GM21528 (cell line): ENCODE results near the gene FILIP1L.

Source experiments
- ATAC-seq: cut with Tn5 transposase; IDR thresholded peaks from one replicate; pipeline ENCODE4 v1.9.1; 2021; ENCODE audit warnings: mild to moderate bottlenecking, moderate library complexity; ENCODE audit not compliant: unreplicated experiment, low FRiP score

Gene FILIP1L

DNA sequence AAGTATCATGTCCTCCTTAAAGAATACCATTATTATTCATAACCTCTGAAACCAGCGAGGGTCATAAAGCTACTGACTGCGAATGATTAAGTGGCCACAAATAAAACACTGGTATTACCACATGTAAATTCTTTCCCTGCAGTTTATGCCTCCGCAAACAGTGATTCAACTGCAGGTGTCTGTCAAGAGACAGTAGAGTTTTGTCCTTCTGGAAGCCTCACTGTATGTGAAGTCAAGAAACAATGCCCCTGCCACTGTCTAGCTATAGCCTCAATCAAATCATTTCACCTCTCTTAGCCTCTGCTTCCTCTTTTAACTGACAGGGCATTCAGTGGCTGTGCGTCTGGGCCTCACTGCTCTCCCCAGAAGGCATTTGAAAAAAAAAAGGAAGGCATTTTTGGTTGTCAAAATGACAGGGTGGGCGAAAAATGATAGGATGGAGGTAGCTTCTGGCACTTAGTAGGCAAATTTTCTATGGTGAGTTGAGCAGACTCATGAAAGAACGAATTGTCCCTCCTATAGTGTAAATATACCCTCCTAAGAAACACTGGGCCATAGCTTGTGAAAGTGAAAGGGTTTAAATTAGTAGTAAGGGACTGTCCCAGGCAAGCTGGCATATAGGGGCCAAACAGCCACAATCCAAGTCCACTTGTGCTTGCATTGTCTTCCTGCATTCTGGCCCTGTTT, 66.7 kb downstream of the FILIP1L start:
- ATAC-seq: peak; percentile 75

DNA sequence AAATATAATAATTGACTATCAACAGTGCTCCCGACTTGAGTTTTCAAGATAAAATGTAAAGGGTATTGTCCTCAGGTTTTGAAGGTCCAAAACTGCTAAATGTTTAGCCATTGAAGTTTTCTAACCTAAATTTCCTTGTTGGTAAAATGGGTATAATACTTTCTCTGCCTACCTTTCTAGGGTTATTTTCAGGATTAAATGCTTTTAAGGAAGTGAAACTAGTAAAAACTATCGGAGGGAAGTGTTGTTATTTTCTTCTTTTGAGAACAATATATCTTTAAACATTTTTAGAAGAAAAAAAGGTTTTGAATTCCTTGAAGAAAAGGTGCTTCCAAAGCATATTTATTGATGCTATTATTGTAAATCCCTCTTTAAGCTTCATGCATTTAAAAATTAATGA, 67.3 kb downstream of the FILIP1L start:
- ATAC-seq: no peak

DNA sequence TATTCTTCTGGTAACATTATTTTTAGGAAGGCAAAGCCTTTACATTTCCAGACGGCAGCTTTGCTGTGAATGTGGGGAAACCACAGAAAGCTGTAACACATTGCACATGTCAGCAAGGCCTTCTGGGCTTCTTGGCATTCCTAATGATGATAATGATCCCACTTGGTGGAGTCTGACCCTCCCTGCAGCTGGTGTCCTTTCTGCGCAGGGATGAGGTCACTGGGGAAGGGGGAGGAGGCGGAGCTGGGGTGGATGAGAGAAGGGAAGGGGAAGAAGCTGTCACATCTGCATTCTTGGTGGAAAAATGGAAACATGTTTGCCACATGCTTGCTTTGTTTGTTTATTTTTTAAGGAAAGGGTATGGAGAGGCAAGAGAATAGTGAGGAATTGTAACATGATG, 68.6 kb downstream of the FILIP1L start:
- ATAC-seq: no peak

DNA sequence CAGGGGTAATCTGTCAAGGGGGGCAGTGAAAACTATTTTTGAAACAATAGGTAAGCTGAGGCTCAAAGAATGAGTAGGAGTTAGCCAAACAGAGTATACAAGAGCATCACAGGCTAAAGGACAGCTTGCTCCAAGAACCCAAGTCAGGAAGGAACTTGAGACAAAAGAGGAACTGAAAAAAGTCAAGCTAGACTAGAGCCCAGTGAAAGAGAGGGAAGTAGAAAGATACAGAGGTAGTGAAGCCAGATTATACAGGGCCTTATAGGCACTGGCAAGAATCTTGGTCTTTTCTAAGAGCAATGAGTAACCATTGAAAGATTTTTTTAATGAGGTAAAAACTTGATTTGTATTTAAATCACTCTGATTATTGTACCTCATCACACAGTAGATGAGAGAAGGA, 69.9 kb downstream of the FILIP1L start:
- peak; percentile 79 for ATAC-seq

DNA sequence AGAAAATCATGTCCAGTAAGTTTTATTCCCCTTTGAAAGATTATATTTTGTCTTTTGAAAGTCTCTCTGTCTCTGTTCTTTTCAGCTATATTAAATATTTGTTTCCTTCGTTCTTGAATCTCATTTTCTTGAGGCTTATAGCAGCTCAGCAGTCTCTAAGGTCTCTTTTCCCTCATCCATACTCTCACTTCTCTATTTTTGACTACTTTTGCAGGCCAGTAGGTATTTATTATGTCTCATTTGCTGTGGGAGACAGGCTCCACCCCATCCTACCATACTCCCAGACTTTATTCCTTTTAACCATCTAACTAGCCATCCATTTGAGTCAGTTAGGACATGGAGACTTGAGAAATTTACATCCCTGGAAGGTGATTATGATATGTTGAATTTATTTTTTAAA, 71.0 kb downstream of the FILIP1L start:
- ATAC-seq: no peak

DNA sequence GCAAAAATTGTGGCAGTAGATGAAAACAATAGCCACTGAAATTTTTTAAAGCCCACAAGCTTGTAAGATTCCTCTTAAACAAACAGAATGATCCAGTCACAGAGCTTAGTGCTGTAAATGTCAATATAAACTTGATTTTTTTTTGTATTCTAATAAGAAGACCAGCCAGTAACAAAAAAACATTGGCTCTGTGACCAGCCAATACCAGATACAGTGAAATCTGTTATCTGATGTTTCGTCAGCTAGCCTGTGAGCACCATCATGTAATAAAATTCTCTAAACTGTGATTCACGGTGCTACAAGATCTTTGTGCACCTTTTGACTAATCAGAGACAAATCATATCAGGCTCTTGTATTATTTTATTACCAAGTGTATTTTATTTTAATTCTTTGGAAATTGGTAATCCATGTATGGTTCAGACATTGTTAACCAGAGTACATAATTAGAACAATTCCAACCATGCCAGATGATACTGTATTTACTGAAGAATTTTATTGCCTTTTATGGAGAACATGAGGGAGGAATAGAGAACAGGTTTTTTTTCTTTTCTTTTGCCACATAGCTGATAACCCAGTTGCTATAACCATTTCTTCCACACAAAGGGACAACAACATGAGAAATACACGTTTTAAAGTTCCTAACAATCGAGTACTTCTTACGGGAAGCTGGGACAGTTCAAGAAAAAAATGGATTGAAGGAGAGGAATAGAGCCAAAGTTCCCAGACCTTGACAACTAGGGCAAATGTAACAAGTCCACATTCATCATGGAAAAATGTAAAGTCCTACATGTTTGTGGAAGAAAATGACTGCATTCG, 71.9 kb downstream of the FILIP1L start:
- no peak for ATAC-seq

DNA sequence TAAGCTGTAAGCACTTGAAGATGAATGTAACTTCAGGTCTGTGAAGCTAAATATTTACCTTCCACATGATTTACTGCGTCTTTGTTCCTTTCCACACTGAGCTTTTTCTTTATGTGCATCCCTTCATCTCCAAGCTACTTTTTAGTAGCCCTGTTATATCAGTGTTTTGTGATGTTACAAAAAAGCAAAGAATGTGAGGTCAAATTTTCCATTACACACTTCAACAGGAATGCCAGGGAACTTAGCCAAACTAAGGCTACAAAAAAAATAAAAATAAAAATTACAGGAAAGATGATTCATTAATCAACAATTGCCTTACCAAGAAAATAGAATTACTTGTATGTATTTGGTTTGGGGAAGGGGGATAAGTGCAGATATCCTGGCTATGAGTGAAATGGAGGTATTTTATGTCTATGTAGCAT, 73.0 kb downstream of the FILIP1L start:
- ATAC-seq: no peak

DNA sequence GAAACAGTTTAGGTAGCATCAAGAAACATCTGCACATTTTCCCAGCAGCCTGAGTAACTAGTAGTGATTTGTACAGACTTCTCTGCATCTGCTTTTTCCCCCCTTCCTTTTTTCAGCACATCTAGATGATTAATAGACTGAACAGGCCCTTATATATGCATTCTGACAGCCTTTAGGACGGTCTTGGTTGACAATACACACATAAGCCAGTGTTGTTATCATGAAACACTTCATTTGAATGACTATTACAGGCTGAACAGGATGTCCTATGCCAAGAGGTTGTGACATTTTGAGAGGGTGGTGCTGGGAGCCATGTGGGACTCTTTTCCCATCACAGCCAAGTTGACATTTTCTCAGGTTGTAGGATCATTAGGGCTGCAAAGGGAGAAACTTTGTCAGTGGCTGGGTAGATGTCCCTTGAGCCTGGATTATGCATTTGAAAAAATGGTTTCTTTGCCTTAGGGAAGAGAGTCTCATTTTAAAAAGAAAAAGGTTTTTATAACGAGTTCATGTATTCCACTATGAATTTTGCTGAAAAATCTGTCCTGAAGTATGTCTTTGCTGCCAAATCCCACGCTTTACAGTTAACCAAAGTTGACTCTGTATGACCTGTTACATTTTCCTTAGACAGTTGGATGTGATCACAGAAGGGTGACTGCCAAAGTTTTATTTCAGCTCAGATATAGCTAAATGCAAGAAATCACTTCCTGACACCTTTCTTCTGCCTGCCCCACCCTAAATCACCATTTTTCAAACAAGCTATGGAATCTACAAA, 73.7 kb downstream of the FILIP1L start:
- no peak for ATAC-seq

DNA sequence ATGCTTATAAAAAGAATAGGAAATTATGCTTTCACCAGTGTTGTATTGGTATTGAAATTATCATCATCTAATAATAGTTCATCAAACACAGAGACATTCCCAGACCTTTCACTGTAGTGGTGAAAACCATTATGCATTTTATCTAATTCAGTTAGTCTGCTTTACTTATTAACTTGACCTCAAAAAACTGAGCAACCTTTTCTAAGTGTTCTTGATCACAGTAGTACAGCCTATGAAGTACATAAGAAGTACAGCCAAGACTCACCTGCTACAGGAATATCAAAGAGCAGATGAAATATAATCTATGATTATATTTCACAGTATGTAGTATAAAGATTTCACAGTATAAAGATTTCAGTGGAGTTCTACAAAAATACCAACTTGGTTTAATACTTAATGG, 75.2 kb downstream of the FILIP1L start:
- ATAC-seq: no peak

DNA sequence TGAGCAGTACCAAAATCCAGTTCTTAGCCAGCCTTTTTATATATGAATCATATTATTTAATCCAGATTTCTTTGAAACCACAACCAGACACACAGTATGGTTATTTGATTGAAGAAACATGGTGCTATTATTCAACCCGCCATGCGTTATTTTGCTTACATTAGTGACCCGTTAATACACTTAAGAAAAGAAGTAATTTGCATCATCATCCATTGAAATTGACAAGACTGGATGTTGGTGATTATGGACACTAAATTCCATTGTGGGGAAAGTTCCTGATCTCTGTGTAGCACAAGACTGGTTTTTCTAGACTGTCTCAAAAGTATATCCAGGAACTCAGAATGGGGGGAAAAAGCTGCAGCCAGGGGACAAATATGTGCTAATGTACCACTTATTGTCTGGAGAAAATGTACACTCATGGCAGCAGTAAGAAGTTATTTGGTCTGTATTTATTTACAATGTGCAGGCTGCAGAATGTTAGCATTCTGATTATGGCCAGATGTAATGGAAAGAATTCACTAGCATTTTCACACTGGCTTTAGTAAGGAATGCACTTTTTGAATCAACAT, 80.3 kb downstream of the FILIP1L start:
- no peak for ATAC-seq

DNA sequence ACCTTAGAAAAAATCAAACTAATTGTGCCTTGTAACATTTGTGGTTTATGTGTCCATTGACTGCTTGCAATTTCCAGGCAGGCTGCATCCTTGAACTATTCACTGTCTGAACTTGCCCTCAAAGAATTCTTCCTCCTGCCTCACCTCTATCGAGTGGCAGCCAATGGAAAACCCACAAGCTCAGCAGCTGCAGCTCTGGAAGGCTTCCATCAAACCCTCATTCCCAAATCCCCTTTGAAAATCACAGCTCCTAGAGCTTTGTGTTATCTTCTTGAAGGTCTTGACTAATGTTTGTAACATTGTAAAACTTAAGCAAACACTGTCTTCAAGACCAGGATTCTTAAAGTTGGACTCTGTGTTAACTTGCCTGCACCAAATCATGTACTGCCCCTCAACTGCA, 81.1 kb downstream of the FILIP1L start:
- ATAC-seq: no peak

DNA sequence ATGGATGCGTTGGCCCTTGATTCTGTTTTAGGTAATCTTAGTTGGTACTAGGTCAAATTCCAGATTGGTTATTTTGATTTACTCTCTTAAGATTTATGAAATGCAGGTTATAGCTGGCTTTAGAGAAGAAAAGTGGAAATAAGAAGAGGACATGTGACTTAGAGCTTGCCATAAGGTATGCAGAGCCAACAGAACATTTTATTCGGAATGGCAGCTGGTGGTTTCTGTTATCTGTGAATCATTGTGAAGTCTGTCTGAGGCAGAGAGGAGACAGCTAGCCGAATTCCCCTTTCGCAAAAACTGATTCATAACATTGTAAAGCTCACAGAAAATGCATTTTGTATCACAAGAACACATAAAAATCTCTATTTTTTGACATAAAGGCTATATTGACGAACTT, 82.1 kb downstream of the FILIP1L start:
- no peak for ATAC-seq

DNA sequence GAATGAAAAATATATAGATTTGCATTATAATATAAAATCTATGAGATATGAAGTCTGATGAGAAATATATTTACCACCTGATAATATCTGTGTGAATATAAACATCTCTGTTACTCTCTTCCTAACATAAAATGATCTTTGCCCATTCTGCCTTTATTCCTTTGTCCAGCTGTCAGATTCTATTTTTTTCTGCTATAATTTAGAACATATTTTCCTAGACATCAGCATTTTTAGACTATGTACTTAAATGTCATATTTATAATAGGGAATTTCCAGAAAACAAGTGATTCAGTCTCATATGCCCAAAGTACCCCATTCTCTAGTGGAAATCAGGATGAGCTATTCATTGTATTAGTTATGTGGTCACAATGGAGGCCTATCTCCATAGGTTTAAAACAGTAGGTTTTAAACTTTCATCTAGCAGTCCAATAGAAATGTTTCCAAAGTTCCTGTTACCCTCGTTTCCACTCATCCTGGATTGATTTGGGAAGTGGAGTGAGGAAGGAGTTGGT, 83.3 kb downstream of the FILIP1L start:
- ATAC-seq: no peak

DNA sequence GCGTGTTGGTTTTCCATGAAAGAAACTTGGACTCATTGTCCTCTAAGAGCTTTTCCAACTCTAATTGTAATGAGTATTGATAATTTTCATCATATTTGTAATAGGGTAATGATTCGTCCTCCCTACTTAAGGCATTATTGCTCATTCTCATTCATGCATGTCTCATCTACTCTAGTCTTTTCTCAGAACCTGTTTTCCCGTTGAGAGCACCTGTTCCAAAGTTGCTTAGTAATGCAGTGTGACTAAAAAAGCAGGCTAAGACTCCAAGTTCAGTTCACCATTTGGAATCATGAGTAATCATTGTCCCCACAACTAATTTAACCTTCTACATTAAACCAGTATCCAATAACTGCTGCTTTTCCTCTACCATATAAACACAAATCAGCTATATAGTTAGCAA, 84.0 kb downstream of the FILIP1L start:
- ATAC-seq: no peak

DNA sequence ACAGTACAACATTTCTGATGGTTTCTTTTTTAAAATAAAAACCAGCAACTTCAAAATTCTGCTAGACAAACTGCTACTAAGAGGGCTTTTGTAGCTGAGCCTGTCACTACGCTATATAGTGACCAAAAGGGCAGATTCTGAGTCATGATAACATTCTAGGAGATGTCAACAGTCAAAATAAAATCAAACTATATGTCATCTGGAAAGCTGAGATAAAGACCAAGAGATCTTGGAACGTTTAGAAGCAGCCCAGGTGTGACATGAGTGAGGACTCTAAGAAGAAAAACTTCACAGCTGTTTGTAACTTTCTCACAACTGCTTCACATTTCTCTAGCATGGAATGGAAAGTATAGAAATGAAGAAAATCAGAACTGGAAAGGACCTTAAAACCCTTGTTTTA, 84.6 kb downstream of the FILIP1L start:
- peak; percentile 51 for ATAC-seq

DNA sequence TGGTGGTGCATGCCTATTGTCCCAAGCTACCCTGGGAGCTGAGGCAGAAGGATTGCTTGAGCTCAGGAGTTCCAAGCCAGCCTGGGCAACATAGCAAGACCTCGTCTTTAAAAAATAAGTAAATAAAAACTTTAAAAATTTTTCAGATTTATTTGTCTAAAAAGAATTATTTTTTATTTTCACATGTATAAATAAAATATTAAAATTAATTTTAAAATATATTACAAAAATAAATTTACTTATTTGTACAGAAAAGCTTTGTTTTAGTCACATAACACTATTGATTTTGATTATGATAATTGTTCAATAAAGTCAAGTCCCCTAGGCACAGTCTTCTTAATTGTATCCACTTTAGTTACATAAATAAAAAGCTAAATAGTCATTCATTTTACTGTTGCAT, 85.2 kb downstream of the FILIP1L start:
- ATAC-seq: no peak

DNA sequence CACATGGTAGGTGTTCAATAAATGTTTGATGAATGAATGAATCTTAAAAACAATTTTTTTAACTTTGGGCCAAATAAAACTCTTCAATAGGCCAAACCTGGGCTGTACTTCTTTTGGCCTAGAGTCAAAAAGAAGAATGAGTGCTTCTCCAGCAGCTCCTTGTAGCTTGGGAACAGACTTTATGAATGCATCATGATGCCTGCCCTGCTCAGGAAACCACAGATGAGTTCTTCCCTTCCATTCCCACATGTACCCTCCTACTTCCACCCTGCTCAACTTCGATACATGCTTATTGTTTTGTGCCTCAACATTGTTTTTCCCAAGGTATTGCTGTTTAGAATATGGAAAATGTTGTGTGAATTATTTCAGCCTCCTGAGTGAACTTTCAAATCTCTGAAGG, 87.0 kb downstream of the FILIP1L start:
- no peak for ATAC-seq

DNA sequence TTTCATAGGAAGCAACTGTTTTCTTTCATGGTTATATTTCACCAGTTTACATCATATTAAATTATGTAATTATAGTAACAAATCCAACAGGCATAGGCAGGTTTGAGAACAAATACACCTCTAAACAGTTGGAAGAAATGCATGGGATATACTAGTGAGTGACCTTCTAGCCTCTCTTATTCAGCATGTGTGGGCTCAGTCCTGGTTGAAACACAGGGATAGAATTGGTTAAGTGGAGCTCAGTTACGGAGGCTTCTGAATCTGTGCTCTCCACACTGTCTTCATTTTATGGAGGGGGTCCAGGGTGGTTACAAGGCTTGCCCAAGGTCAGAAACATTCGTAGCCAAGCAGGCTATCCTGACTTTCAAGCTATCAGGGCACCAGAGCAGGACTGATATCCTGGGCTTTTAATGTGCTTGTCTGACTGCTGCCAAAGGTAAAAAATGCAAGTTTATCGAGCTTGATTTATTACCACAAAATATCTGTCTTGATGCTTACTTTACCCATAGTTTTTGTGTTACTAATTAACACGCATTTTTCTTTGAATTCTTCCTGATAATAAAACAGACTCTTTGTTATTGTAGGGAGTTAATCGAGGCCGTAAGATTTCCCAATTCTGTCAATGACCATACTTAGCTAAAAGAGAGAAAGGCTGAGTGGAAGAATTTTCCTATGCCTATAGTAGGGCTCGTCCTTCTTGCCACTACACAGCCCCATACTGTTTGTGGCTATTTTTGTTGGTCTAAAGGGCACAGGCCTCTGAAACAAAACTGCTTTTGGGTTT, 89.6 kb downstream of the FILIP1L start:
- ATAC-seq: no peak

DNA sequence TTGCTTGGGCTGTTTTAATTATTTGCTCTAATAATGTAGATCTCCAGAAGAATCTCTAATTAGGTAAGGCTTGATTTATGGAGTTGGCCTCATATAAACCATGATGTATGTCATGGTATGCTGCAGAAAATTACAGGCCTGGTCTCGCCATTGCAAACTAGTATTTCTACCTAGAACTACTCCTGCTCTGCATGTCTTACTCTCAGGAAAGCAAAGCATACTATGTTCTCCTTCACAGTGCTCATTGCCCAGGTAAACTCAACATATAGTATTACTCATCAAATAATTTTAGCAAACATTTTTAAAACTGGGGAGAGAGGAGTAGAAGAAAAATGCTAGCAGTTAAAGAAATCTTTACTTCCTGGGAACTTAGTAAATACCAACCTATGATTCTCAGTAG, 90.7 kb downstream of the FILIP1L start:
- no peak for ATAC-seq

DNA sequence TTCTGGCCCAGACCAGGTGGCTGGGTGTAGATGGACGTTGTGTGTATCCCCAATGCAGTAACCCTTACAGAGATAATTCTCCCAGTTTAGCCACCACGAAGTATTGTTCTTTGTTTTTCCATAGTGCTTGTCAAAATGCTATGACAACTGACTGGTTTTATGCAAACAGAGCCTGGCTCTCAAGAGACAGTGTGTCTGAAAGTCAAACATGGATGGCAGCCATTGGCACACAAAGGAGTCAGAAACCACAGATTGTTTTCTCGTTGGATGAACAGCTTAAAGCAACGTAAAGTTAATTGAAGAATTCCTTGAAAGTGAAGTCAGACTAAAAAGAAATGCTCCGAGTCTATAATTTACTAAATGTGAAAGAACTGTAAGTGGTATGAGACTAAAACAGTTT, 91.2 kb downstream of the FILIP1L start:
- ATAC-seq: no peak
